ENCODE measurements around the gene ALPL. TPM values are rescaled to one million over a fixed set of nuclear protein-coding genes. Genes with fewer than 3 reads are reported as not detected.

The ALPL gene
- total RNA-seq, 1 donor from 2014 or later: 123 TPM

DNA sequence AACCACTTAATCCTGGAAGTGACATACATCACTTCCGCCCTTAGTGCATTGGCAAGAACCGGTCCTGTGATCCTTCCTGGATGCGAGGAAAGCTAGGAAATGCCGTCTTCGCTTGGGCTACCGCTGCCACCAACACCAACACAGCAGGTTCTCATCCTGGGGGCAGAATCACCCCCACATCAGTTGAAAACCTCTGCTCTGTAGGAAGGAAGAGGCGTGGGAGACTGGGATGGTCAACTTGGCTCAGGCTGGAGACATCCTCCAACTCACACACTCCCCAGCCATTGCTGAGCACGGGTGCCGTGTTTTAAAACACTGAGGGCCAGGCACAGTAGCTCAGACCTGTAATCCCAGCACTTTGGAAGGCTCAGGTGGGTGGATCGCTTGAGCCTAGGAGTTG is 74.9 kb downstream of the ALPL start:
- H3K4me1 ChIP-seq: peaks cover 17% of the 10 kb centered on the region
- no peak overlapping the region for H3K27ac ChIP-seq
- intact Hi-C loops (cut with DNase I): no loop called here
- TF ChIP-seq, protein P1, sequence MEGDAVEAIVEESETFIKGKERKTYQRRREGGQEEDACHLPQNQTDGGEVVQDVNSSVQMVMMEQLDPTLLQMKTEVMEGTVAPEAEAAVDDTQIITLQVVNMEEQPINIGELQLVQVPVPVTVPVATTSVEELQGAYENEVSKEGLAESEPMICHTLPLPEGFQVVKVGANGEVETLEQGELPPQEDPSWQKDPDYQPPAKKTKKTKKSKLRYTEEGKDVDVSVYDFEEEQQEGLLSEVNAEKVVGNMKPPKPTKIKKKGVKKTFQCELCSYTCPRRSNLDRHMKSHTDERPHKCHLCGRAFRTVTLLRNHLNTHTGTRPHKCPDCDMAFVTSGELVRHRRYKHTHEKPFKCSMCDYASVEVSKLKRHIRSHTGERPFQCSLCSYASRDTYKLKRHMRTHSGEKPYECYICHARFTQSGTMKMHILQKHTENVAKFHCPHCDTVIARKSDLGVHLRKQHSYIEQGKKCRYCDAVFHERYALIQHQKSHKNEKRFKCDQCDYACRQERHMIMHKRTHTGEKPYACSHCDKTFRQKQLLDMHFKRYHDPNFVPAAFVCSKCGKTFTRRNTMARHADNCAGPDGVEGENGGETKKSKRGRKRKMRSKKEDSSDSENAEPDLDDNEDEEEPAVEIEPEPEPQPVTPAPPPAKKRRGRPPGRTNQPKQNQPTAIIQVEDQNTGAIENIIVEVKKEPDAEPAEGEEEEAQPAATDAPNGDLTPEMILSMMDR (IDR thresholded peaks at IDR 0.05): no peak
- no peak for DNase-seq
- no peaks in the 10 kb centered on the region for H3K9me3 ChIP-seq
- no peak overlapping the region for H3K4me3 ChIP-seq
- no peaks in the 10 kb centered on the region for H3K27me3 ChIP-seq (ENCODE audit: low read depth)
- no peak for ATAC-seq
- no peaks in the 10 kb centered on the region for H3K36me3 ChIP-seq

DNA sequence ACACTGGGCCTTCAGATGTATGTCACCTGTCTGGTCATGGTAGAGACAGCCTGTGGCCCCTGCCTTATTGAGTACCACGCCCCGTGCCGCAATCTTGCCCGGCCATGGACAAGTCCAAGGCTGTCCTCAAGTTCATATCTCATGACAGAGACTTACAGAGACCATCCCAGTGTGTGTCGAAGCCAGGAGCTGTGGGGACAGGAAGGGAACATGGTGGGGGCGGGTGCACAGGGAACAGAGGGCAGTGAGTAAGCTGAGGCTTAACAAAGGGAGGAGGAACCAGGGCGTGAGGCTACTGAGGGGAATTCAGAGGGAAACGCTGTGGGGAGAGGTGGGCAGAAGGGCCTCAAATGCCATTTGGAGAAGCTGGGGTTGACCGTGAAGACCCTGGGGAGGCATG is 75.8 kb downstream of the ALPL start:
- H3K27ac ChIP-seq: no peak overlapping the region
- H3K4me1 ChIP-seq: peaks cover 17% of the 10 kb centered on the region
- no peaks in the 10 kb centered on the region for H3K36me3 ChIP-seq
- TF ChIP-seq, protein P1 (IDR thresholded peaks at IDR 0.05): no peak
- DNase-seq: no peak
- H3K9me3 ChIP-seq: no peaks in the 10 kb centered on the region
- H3K4me3 ChIP-seq: no peak overlapping the region
- intact Hi-C loops (cut with DNase I): no loop called here
- ATAC-seq: no peak
- peaks cover 6% of the 10 kb centered on the region for H3K27me3 ChIP-seq (ENCODE audit: low read depth)

DNA sequence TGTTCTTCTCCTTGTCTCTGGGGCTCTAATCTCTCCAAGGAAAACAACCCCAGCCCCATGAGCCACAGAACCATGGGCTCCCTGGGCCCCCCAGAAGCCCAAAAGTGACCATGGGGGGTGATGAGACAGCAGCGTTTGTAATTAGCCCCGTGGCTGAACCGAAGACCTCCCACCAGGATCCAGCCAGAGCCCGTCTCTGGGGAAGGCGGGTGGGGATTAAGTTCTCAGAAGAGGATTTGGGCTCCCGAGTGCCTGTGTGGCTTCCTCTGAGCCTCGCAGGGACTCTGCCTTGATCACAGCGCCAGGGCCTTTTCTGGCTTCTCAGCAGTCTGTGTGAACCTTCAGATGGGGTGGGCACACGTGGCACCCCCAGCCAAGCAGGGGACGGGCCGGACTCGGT is 77.0 kb downstream of the ALPL start:
- no peaks in the 10 kb centered on the region for H3K9me3 ChIP-seq
- no peak for ATAC-seq
- no peak overlapping the region for H3K27ac ChIP-seq
- TF ChIP-seq, protein P1 (IDR thresholded peaks at IDR 0.05): no peak
- peaks cover 13% of the 10 kb centered on the region for H3K27me3 ChIP-seq (ENCODE audit: low read depth)
- DNase-seq: no peak
- no peaks in the 10 kb centered on the region for H3K36me3 ChIP-seq
- no peak overlapping the region for H3K4me3 ChIP-seq
- peaks cover 22% of the 10 kb centered on the region for H3K4me1 ChIP-seq
- intact Hi-C loops (cut with DNase I): no loop called here

DNA sequence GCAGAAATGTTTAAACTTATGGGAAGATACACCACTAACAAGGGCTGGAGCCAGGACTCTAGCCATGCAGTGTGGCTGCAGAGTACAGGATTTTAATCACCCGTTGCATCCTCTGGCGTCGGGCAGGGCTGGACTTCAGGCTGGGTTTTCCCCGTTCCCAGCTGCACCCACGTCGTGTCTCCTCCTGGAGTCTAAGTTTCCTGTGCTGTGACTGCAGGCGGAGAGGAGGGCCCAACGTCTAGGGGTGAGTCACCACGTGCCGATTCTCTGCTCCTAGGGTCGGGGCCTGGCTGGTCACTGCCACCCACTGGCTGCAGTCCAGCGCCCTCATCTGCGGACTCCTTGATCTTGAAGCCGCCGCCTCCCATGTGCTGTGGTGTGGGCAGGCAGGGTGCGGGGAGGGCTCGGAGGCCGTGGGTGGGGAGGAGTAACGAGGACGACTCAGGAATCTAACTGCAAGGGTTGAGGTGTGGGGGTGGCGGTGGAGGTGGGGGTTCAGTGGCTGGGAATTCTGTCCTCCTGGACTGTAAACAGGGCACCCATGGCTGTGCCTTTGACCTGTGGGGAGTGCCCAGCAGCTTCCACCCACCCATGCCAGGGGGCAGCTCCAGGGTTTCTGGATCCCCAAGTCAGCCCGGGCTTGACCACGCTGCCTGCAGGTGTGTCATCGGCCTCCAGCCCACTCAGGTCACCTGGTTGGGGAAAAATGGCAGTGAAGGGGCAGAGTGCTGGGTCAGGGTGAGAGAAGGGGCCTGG is 77.8 kb downstream of the ALPL start:
- ATAC-seq: peak; percentile 84 to 85
- no peaks in the 10 kb centered on the region for H3K9me3 ChIP-seq
- intact Hi-C loops (cut with DNase I): no loop called here
- TF ChIP-seq, protein P1 (IDR thresholded peaks at IDR 0.05): no peak
- H3K27me3 ChIP-seq (ENCODE audit: low read depth): peaks cover 17% of the 10 kb centered on the region
- H3K36me3 ChIP-seq: no peaks in the 10 kb centered on the region
- H3K4me1 ChIP-seq: peaks cover 22% of the 10 kb centered on the region
- no peak overlapping the region for H3K4me3 ChIP-seq
- peak; percentile 84 for DNase-seq
- H3K27ac ChIP-seq: no peak overlapping the region

DNA sequence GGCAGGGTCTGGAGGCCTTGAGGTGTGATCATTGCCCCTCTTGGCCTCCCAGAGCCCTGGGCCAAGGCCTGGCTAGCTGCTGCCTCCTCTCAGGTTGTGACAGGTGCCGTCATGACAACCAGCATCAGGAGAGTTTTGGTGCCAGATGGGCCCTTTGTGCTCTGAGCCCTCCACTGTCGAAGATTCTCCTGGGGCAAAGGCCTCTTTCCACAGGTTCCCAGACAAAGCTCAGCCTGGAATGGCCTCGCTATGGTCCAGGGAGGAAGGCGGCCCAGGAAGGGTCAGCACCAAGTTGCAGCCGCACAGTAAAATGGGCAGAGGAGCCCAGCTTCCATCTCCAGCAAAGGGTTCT is 78.4 kb downstream of the ALPL start:
- TF ChIP-seq, protein P1 (IDR thresholded peaks at IDR 0.05): no peak
- H3K4me3 ChIP-seq: no peak overlapping the region
- H3K9me3 ChIP-seq: no peaks in the 10 kb centered on the region
- H3K27me3 ChIP-seq (ENCODE audit: low read depth): peaks cover 17% of the 10 kb centered on the region
- no peaks in the 10 kb centered on the region for H3K36me3 ChIP-seq
- DNase-seq (no peak), ATAC-seq (no peak)
- H3K27ac ChIP-seq: no peak overlapping the region
- intact Hi-C loops (cut with DNase I): no loop called here
- peaks cover 22% of the 10 kb centered on the region for H3K4me1 ChIP-seq

Data from lower lobe of right lung (tissue), 2 donors.